ENCODE results near the gene PRKRA. TPM values are rescaled to one million over a fixed set of nuclear protein-coding genes. Genes with fewer than 3 reads are reported as not detected.

Gene PRKRA
- total and polyA plus RNA-seq, 2 of the 13 experiments (the other 11 are each of a cell fraction or from before 2014, with no cell fraction given), result 53.1 to 74.7 TPM

DNA sequence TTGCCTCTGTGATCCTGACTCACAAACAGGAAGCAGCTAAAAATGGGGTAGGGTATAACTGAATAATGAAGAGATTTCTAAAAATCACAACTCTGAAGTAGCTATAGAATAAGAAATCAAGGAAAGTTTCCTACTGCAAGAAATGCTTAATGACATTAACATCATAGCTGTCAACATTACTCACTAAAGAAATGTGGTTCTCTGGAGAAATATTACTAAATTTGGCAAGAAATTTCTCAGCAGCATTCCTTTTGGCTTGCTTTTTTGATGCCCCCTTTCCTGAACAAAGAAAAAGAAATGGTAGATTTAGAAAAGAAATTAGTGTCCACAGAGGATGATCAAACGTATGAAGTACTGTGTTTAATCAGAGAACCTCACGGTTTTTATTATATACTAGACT lies 9.5 kb downstream of the PRKRA start:
- CTCF ChIA-PET (ENCODE audit: low intra/inter-chr PET ratio, low total read pairs), result no interaction called here
- H3K79me2 ChIP-seq (ENCODE audit: insufficient read depth, low read length), result no peaks in the 10 kb centered on the region
- in situ Hi-C loops (cut with HindIII; ENCODE audit: extremely low pct_ligation_motif_present, low pct_unique_long_range_greater_than_20kb) (no loop called here), intact Hi-C loops (cut with micrococcal nuclease; ENCODE audit: unreplicated experiment) (no loop called here)
- H3K4me1 ChIP-seq (ENCODE audit: insufficient read depth, low read length), result no peaks in the 10 kb centered on the region
- no peak overlapping the region for H3K9ac ChIP-seq (ENCODE audit: insufficient read depth, low read depth, low read length)
- WGBS (ENCODE audit: low lambda C conversion rate), result 98% methylated on average over 2 of the region's 2 CpGs
- no TSS peak for BruUV-seq (replicated peaks)
- no peak for ATAC-seq
- no peak overlapping the region for H3K4me3 ChIP-seq (replicated peaks in 1 of 3; ENCODE audit: insufficient read depth in 1 of 3, low read depth in 2 of 3, low read length in 3 of 3)
- H3K4me2 ChIP-seq (ENCODE audit: low read depth, low read length), result no peak overlapping the region
- no peak for DNase-seq (ENCODE audit: low spot score)
- H4K20me1 ChIP-seq (ENCODE audit: insufficient read depth, low read length), result no peaks in the 10 kb centered on the region
- H2AFZ ChIP-seq (ENCODE audit: low read length), result no peak overlapping the region
- POLR2A ChIA-PET, result interaction anchor here (1.1 to 2.6 kb wide), 2 partner anchors 10 to 13 kb away, joined by 3 to 14 read pairs; partner anchors contain the start of genes PJVK and PRKRA
- no peak for FAIRE-seq
- H3K36me3 ChIP-seq (replicated peaks in 1 of 2; ENCODE audit: control insufficient read depth in 1 of 2, insufficient read depth in 2 of 2, low read length in 2 of 2), result peaks cover 15 to 77% of the 10 kb centered on the region in 2 experiments
- no peaks in the 10 kb centered on the region for H3K27me3 ChIP-seq (ENCODE audit: control insufficient read depth in 1 of 2, insufficient read depth in 2 of 2, low read length in 2 of 2)
- no peaks in the 10 kb centered on the region for H3K9me3 ChIP-seq (ENCODE audit: low read length)
- H3K27ac ChIP-seq (ENCODE audit: extremely low read length, insufficient read depth, low read length), result no peak overlapping the region
- TF ChIP-seq ZBTB14 (CRISPR knock-in tag; IDR thresholded peaks at IDR 0.05), result no peak
- TF ChIP-seq ZNF839 (CRISPR knock-in tag; IDR thresholded peaks at IDR 0.05; ENCODE audit: borderline replicate concordance), result no peak
- no peak for TF ChIP-seq MEIS1 (CRISPR knock-in tag; IDR thresholded peaks at IDR 0.05; ENCODE audit: borderline replicate concordance)
- TF ChIP-seq POLR2A (IDR thresholded peaks at IDR 0.05; ENCODE audit: insufficient read depth in 1 of 2, low read depth in 2 of 2, low read length in 2 of 2), result no peak
- no peak for TF ChIP-seq PRDM4 (CRISPR knock-in tag; IDR thresholded peaks at IDR 0.05; ENCODE audit: borderline replicate concordance)
- TF ChIP-seq, protein P1, sequence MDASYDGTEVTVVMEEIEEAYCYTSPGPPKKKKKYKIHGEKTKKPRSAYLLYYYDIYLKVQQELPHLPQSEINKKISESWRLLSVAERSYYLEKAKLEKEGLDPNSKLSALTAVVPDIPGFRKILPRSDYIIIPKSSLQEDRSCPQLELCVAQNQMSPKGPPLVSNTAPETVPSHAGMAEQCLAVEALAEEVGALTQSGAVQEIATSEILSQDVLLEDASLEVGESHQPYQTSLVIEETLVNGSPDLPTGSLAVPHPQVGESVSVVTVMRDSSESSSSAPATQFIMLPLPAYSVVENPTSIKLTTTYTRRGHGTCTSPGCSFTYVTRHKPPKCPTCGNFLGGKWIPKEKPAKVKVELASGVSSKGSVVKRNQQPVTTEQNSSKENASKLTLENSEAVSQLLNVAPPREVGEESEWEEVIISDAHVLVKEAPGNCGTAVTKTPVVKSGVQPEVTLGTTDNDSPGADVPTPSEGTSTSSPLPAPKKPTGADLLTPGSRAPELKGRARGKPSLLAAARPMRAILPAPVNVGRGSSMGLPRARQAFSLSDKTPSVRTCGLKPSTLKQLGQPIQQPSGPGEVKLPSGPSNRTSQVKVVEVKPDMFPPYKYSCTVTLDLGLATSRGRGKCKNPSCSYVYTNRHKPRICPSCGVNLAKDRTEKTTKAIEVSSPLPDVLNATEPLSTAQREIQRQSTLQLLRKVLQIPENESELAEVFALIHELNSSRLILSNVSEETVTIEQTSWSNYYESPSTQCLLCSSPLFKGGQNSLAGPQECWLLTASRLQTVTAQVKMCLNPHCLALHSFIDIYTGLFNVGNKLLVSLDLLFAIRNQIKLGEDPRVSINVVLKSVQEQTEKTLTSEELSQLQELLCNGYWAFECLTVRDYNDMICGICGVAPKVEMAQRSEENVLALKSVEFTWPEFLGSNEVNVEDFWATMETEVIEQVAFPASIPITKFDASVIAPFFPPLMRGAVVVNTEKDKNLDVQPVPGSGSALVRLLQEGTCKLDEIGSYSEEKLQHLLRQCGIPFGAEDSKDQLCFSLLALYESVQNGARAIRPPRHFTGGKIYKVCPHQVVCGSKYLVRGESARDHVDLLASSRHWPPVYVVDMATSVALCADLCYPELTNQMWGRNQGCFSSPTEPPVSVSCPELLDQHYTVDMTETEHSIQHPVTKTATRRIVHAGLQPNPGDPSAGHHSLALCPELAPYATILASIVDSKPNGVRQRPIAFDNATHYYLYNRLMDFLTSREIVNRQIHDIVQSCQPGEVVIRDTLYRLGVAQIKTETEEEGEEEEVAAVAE (CRISPR knock-in tag; IDR thresholded peaks at IDR 0.05; ENCODE audit: borderline replicate concordance), result no peak
- no peak for TF ChIP-seq ZNF337 (CRISPR knock-in tag; IDR thresholded peaks at IDR 0.05; ENCODE audit: borderline replicate concordance, low read depth)
- TF ChIP-seq, protein P2, sequence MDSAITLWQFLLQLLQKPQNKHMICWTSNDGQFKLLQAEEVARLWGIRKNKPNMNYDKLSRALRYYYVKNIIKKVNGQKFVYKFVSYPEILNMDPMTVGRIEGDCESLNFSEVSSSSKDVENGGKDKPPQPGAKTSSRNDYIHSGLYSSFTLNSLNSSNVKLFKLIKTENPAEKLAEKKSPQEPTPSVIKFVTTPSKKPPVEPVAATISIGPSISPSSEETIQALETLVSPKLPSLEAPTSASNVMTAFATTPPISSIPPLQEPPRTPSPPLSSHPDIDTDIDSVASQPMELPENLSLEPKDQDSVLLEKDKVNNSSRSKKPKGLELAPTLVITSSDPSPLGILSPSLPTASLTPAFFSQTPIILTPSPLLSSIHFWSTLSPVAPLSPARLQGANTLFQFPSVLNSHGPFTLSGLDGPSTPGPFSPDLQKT (CRISPR knock-in tag; IDR thresholded peaks at IDR 0.05; ENCODE audit: borderline replicate concordance), result no peak
- TF ChIP-seq ZNF121 (CRISPR knock-in tag; IDR thresholded peaks at IDR 0.05), result no peak
- no peak for TF ChIP-seq TEAD3 (CRISPR knock-in tag; optimal IDR thresholded peaks at IDR 0.05; ENCODE audit: borderline replicate concordance)
- TF ChIP-seq ATF7 (IDR thresholded peaks at IDR 0.05), result no peak
- TF ChIP-seq ATF7 (CRISPR knock-in tag; IDR thresholded peaks at IDR 0.05), result no peak
- no peak for TF ChIP-seq ZHX1 (CRISPR knock-in tag; IDR thresholded peaks at IDR 0.05; ENCODE audit: low read depth)
